ENCODE data around the gene SPEM3. TPM values are rescaled to one million over a fixed set of nuclear protein-coding genes. Genes with fewer than 3 reads are reported as not detected.

The SPEM3 gene
- total RNA-seq, 1 donor from 2014 or later, result not detected

- Mint-ChIP-seq H3K4me3 (peak overlapping the region; percentile 89), H3K36me3 (no peaks in the 10 kb centered on the region), H3K9me3 (no peaks in the 10 kb centered on the region), H3K27ac (peak overlapping the region; percentile 42), H3K4me1 (peaks cover 44% of the 10 kb centered on the region), H3K27me3 (ENCODE audit: insufficient read depth, low read depth) (peaks cover 38% of the 10 kb centered on the region)
- Histone ChIP-seq H3K36me3 (no peaks in the 10 kb centered on the region), H3K4me1 (peaks cover 20% of the 10 kb centered on the region), H3K4me3 (peak overlapping the region; percentile 74), H3K79me2 (ENCODE audit: low read depth) (no peaks in the 10 kb centered on the region), H3K27ac (no peak overlapping the region), H3K27me3 (peaks cover 61% of the 10 kb centered on the region), H3K4me2 (peak overlapping the region; percentile 93), H2AFZ (replicated peaks) (peak overlapping the region; percentile 84), H4K20me1 (ENCODE audit: low read depth) (no peaks in the 10 kb centered on the region), H3F3A (ENCODE audit: low read depth) (peaks cover 43% of the 10 kb centered on the region), H3K9me3 (ENCODE audit: low read depth) (no peaks in the 10 kb centered on the region), H3K9ac (no peak overlapping the region)
- TF ChIP-seq EZH2 (IDR thresholded peaks at IDR 0.05), result peak; percentile 90
- TF ChIP-seq EZH2phosphoT487 (IDR thresholded peaks at IDR 0.05), result peak; percentile 84
- no peak for TF ChIP-seq CTCF (IDR thresholded peaks at IDR 0.05)
- DNase-seq (ENCODE audit: low spot score), result peak; percentile 88
Observed at GRCh38 chr17:7437950-7438614, 9.4 kb downstream of the SPEM3 start.

- peaks cover 38% of the 10 kb centered on the region for H3K27me3 Mint-ChIP-seq (ENCODE audit: insufficient read depth, low read depth)
- H2AFZ ChIP-seq (replicated peaks), result no peak overlapping the region
- H4K20me1 ChIP-seq (ENCODE audit: low read depth), result no peaks in the 10 kb centered on the region
- peaks cover 43% of the 10 kb centered on the region for H3F3A ChIP-seq (ENCODE audit: low read depth)
- peak overlapping the region; percentile 60 for H3K27ac Mint-ChIP-seq
- DNase-seq (ENCODE audit: low spot score), result no peak
- peaks cover 20% of the 10 kb centered on the region for H3K4me1 ChIP-seq
- H3K4me3 Mint-ChIP-seq, result peak overlapping the region; percentile 89
- peak overlapping the region; percentile 93 for H3K4me2 ChIP-seq
- no peaks in the 10 kb centered on the region for H3K36me3 Mint-ChIP-seq
- H3K36me3 ChIP-seq, result no peaks in the 10 kb centered on the region
- no peak overlapping the region for H3K27ac ChIP-seq
- peaks cover 46% of the 10 kb centered on the region for H3K4me1 Mint-ChIP-seq
- no peaks in the 10 kb centered on the region for H3K79me2 ChIP-seq (ENCODE audit: low read depth)
- TF ChIP-seq EZH2phosphoT487 (IDR thresholded peaks at IDR 0.05), result peak; percentile 79
- TF ChIP-seq EZH2 (IDR thresholded peaks at IDR 0.05), result peak; percentile 80
- no peak for TF ChIP-seq CTCF (IDR thresholded peaks at IDR 0.05)
- no peak overlapping the region for H3K9ac ChIP-seq
- no peaks in the 10 kb centered on the region for H3K9me3 ChIP-seq (ENCODE audit: low read depth)
- H3K4me3 ChIP-seq, result peak overlapping the region; percentile 74
- H3K9me3 Mint-ChIP-seq, result no peaks in the 10 kb centered on the region
- peaks cover 62% of the 10 kb centered on the region for H3K27me3 ChIP-seq
Observed at GRCh38 chr17:7438656-7439460, 10.2 kb downstream of the SPEM3 start.

- Mint-ChIP-seq H3K27me3 (ENCODE audit: insufficient read depth, low read depth) (peaks cover 38% of the 10 kb centered on the region), H3K4me3 (peak within 1 kb of the TSS; percentile 96), H3K4me1 (peaks cover 51% of the 10 kb centered on the region), H3K9me3 (no peaks in the 10 kb centered on the region), H3K36me3 (no peaks in the 10 kb centered on the region), H3K27ac (peak within 1 kb of the TSS; percentile 99)
- Histone ChIP-seq H3K4me3 (peak within 1 kb of the TSS; percentile 74), H3K9me3 (ENCODE audit: low read depth) (no peaks in the 10 kb centered on the region), H3K36me3 (no peaks in the 10 kb centered on the region), H3K4me1 (peaks cover 24% of the 10 kb centered on the region), H3K27ac (no peak within 1 kb of the TSS), H3K9ac (peak within 1 kb of the TSS; percentile 53), H3K4me2 (peak within 1 kb of the TSS; percentile 93), H3K27me3 (peaks cover 69% of the 10 kb centered on the region), H4K20me1 (ENCODE audit: low read depth) (no peaks in the 10 kb centered on the region), H3K79me2 (ENCODE audit: low read depth) (no peaks in the 10 kb centered on the region), H2AFZ (replicated peaks) (peak within 1 kb of the TSS; percentile 84), H3F3A (ENCODE audit: low read depth) (peaks cover 50% of the 10 kb centered on the region)
- peak; percentile 50 for TF ChIP-seq EZH2phosphoT487 (IDR thresholded peaks at IDR 0.05)
- peak; percentile 19 for TF ChIP-seq EZH2 (IDR thresholded peaks at IDR 0.05)
- no peak for TF ChIP-seq CTCF (IDR thresholded peaks at IDR 0.05)
- peak; percentile 56 for DNase-seq (ENCODE audit: low spot score)
Observed at GRCh38 chr17:7439462-7440112, 10.9 kb downstream of the SPEM3 start, which contains the start of gene FGF11. TSS of gene FGF11 (plus strand) at chr17:7439512. CDS start at chr17:7439621, 109 bp downstream.
